Vagina (tissue), 2 donors: Measurements from ENCODE around the gene CENPB. TPM values are rescaled to one million over a fixed set of nuclear protein-coding genes. Genes with fewer than 3 reads are reported as not detected.

Source experiments
- DNase-seq, 2 donors: peaks; one replicate each; pipeline ENCODE4 v3.0.0-alpha.2; 2017; ENCODE audit errors: extremely low spot score in 2 of 2
- H3K27ac ChIP-seq: fragments of 200-600 bp; sonication (generic); one replicate; pipeline ENCODE4 v1.5.1; 2019
- H3K27me3 ChIP-seq: fragments of 200-600 bp; sonication (generic); one replicate; pipeline ENCODE4 v1.5.1; 2019
- H3K36me3 ChIP-seq, 2 donors: fragments of 200-600 bp; sonication (generic); one replicate each; pipeline ENCODE4 v1.5.1; 2017 to 2019
- H3K4me1 ChIP-seq: fragments of 200-600 bp; sonication (generic); one replicate; pipeline ENCODE4 v1.5.1; 2019
- H3K4me3 ChIP-seq, 2 donors: fragments of 200-600 bp; sonication (generic); 1 replicate in 1 of 2; 2 replicates in 1 of 2; pipeline ENCODE4 v1.5.1; 2016 to 2019
- H3K9me3 ChIP-seq: fragments of 200-600 bp; sonication (generic); one replicate; pipeline ENCODE4 v1.5.1; 2019
- CTCF ChIP-seq, 3 experiments: fragments of 450-650 bp in 2 of 3; fragments of 200-600 bp in 1 of 3; sonication (generic) in 1 of 3; IDR thresholded peaks; one replicate each; pipeline ENCODE4 v1.5.1; 2017 to 2019; ENCODE audit warnings: antibody characterized with exemption in 3 of 3, mild to moderate bottlenecking in 2 of 3, moderate library complexity in 2 of 3
- POLR2A ChIP-seq, 2 donors: fragments of 450-650 bp; IDR thresholded peaks; one replicate each; pipeline ENCODE4 v1.6.1; 2017; ENCODE audit warnings: antibody characterized with exemption in 2 of 2, mild to moderate bottlenecking in 2 of 2, moderate library complexity in 2 of 2
- POLR2AphosphoS5 ChIP-seq, 2 donors: sonication (generic); formaldehyde crosslinking; IDR thresholded peaks; one replicate each; pipeline ENCODE4 v1.9.0; 2017; ENCODE audit warnings: antibody characterized with exemption in 2 of 2, mild to moderate bottlenecking in 2 of 2, low read depth in 1 of 2; ENCODE audit not compliant: insufficient read depth in 1 of 2
- intact Hi-C: fragments of 100-400 bp; cut with DNase I; formaldehyde crosslinking; loops from one replicate; pipeline ENCODE4 v1.15.1; 2023
- total RNA-seq: library from RNA; depleted of rRNA; stranded (reverse); fragments of >200 nt; gene quantifications from one replicate; pipeline ENCODE4 v1.2.3, GENCODE V29; 2016

The CENPB gene
- total RNA-seq, 1 donor from 2014 or later, result 62.9 TPM

DNA sequence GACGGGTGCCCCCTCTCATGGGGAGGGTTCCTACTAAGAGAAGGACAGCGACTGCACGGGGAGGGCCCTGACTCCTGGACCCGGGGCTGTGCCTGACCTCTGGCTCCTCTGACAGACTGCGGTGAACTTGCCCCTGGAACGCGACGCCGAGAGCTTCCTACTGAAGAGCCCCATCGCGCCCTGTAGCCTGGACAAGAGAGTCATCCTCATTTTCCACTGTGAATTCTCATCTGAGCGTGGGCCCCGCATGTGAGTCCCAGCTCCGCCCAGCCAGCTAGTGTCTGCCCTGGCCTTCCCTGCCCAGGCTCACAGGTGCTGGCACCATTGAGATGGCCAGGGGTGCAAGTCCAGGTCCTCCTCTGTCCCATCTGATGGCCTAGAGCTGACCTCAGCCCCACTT, 16.7 kb upstream of the CENPB start:
- Histone ChIP-seq H3K4me1 (peaks cover 56% of the 10 kb centered on the region), H3K4me3 (no peak overlapping the region), H3K27ac (peak overlapping the region; percentile 95), H3K36me3 (peaks cover 0 to 46% of the 10 kb centered on the region in 2 donors), H3K27me3 (no peaks in the 10 kb centered on the region), H3K9me3 (no peaks in the 10 kb centered on the region)
- intact Hi-C loops, result no loop called here
- peak in 1 of 2 donors; percentile 85 for DNase-seq
- TF ChIP-seq CTCF (IDR thresholded peaks at IDR 0.05), result no peak
- no peak for TF ChIP-seq POLR2A (IDR thresholded peaks at IDR 0.05)
- no peak for TF ChIP-seq POLR2AphosphoS5 (IDR thresholded peaks at IDR 0.05; ENCODE audit: insufficient read depth in 1 of 2, low read depth in 1 of 2)

GRCh38 chr20:3802524-3803239, 16.1 kb upstream of the CENPB start:
- no peak for DNase-seq
- Histone ChIP-seq H3K27me3 (no peaks in the 10 kb centered on the region), H3K36me3 (peaks cover 0 to 46% of the 10 kb centered on the region in 2 donors), H3K27ac (no peak overlapping the region), H3K9me3 (no peaks in the 10 kb centered on the region), H3K4me1 (peaks cover 56% of the 10 kb centered on the region), H3K4me3 (no peak overlapping the region)
- no peak for TF ChIP-seq POLR2A (IDR thresholded peaks at IDR 0.05)
- no peak for TF ChIP-seq CTCF (IDR thresholded peaks at IDR 0.05)
- no peak for TF ChIP-seq POLR2AphosphoS5 (IDR thresholded peaks at IDR 0.05; ENCODE audit: insufficient read depth in 1 of 2, low read depth in 1 of 2)
- intact Hi-C loops, result no loop called here

DNA sequence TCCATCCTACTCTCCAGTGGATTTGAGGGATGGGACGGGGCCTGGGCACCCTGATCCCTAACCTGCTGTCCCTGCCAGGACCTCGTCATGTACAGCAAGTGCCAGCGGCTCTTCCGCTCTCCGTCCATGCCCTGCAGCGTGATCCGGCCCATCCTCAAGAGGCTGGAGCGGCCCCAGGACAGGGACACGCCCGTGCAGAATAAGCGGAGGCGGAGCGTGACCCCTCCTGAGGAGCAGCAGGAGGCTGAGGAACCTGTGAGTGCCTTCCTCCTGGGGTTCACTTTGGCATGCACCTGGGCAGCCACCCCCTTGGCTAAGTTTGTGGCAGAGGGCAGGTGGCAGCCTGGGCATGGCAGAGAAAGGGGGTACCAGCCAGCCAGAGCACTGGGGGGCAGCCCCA, 15.3 kb upstream of the CENPB start:
- no peaks in the 10 kb centered on the region for H3K9me3 ChIP-seq
- H3K27me3 ChIP-seq, result no peaks in the 10 kb centered on the region
- peaks cover 0 to 46% of the 10 kb centered on the region in 2 donors for H3K36me3 ChIP-seq
- intact Hi-C loops, result no loop called here
- H3K4me3 ChIP-seq, result no peak overlapping the region
- TF ChIP-seq POLR2A (IDR thresholded peaks at IDR 0.05) (no peak), POLR2AphosphoS5 (IDR thresholded peaks at IDR 0.05; ENCODE audit: insufficient read depth in 1 of 2, low read depth in 1 of 2) (no peak), CTCF (IDR thresholded peaks at IDR 0.05) (no peak)
- H3K27ac ChIP-seq, result no peak overlapping the region
- H3K4me1 ChIP-seq, result peaks cover 56% of the 10 kb centered on the region
- DNase-seq, result no peak

DNA sequence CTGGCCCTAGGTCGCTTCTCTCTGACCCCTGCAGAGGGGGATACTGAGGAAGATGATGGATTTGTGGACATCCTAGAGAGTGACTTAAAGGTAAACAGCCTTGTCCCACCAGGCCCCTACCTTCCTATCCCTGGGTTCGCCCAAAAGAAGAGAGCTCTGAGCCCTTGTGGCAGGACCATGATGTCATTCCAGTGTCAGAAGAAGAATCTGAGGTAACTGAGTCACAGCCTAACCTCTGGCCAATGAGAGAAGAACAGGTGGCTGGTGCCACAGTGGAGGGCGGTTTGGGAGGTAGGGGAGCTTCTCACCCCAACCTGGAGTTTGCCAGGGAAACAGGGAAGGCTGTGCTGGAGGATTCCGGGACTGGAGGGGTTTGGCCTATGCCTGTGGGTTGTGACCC, 14.8 kb upstream of the CENPB start:
- no peak for TF ChIP-seq POLR2A (IDR thresholded peaks at IDR 0.05)
- TF ChIP-seq POLR2AphosphoS5 (IDR thresholded peaks at IDR 0.05; ENCODE audit: insufficient read depth in 1 of 2, low read depth in 1 of 2), result no peak
- no peak for TF ChIP-seq CTCF (IDR thresholded peaks at IDR 0.05)
- intact Hi-C loops, result no loop called here
- no peak for DNase-seq
- H3K27ac ChIP-seq, result no peak overlapping the region
- peaks cover 56% of the 10 kb centered on the region for H3K4me1 ChIP-seq
- peaks cover 0 to 46% of the 10 kb centered on the region in 2 donors for H3K36me3 ChIP-seq
- no peak overlapping the region for H3K4me3 ChIP-seq
- no peaks in the 10 kb centered on the region for H3K9me3 ChIP-seq
- H3K27me3 ChIP-seq, result no peaks in the 10 kb centered on the region

DNA sequence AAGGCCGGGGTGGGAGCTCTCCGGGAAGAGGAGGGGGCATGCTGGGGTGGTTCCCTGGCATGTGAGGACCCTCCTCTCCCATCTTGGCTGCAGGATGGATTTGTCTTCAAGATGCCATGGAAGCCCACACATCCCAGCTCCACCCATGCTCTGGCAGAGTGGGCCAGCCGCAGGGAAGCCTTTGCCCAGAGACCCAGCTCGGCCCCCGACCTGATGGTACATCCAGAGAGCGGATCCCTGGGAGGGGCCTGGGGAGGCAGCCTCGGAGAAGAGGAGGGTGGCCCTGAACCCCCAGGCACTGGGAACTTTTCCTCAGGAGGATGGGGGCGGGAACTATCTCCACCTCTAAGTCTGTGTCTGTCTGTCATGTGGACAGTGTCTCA, 14.3 kb upstream of the CENPB start:
- peaks cover 53% of the 10 kb centered on the region for H3K4me1 ChIP-seq
- H3K4me3 ChIP-seq, result no peak overlapping the region
- H3K9me3 ChIP-seq, result no peaks in the 10 kb centered on the region
- no peak overlapping the region for H3K27ac ChIP-seq
- no peak for DNase-seq
- H3K27me3 ChIP-seq, result no peaks in the 10 kb centered on the region
- peaks cover 0 to 46% of the 10 kb centered on the region in 2 donors for H3K36me3 ChIP-seq
- TF ChIP-seq POLR2AphosphoS5 (IDR thresholded peaks at IDR 0.05; ENCODE audit: insufficient read depth in 1 of 2, low read depth in 1 of 2), result no peak
- TF ChIP-seq CTCF (IDR thresholded peaks at IDR 0.05), result no peak
- TF ChIP-seq POLR2A (IDR thresholded peaks at IDR 0.05), result no peak
- intact Hi-C loops, result no loop called here
